ENCODE measurements around the gene MCM7. TPM values are rescaled to one million over a fixed set of nuclear protein-coding genes. Genes with fewer than 3 reads are reported as not detected.

Gene MCM7
- total RNA-seq, 2 experiments from 2014 or later = 456 to 476 TPM

DNA sequence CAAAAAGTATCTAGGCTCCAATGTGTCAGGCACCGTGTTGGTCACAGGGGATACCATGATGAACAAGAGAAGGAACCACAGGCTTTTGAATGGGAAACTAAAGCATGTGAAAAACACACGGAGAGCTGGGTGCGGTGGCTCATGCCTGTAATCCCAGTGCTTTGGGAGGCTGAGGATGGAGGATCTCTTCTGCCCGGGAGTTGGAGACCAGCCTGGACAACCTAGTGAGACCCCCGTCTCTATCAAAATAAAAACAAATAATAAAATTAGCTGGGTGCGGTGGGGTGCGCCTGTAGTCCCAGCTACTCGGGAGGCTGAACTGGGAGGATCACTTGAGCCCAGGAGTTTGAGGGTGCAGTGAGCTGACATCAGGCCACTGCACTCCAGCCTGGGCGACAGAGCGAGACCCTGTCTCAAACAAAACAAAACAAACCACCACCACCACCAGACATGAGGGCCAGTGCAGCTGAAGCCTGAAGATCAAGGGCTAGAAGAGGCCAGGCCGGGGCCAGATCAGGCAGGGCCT is 13.0 kb downstream of the MCM7 start:
- Mint-ChIP-seq H3K36me3 (ENCODE audit: low read depth) (peaks cover 26% of the 10 kb centered on the region), H3K27me3 (no peaks in the 10 kb centered on the region), H3K4me1 (ENCODE audit: low read depth) (peaks cover 25% of the 10 kb centered on the region), H3K4me3 (peak overlapping the region; percentile 95), H3K9me3 (no peaks in the 10 kb centered on the region), H3K27ac (peak overlapping the region; percentile 97)
- intact Hi-C loops (cut with micrococcal nuclease) = loop anchor here (10.0 kb wide), 1 partner anchor 173 kb away; the partner anchor contains the start of gene TRIM4
- ATAC-seq = peak; percentile 1
- no peak for DNase-seq
- POLR2A ChIA-PET = interaction anchor here (0.7 to 6.7 kb wide), 4 partner anchors 9 to 39 kb away, joined by 3 to 187 read pairs (median 6); partner anchors contain the start of genes AP4M1, MBLAC1 and MCM7
- CTCF ChIA-PET = interaction anchor here (1.0 kb wide), 1 partner anchor 42 kb away, joined by 3 read pairs; no protein-coding TSS in a partner anchor
- TF ChIP-seq, protein P1, sequence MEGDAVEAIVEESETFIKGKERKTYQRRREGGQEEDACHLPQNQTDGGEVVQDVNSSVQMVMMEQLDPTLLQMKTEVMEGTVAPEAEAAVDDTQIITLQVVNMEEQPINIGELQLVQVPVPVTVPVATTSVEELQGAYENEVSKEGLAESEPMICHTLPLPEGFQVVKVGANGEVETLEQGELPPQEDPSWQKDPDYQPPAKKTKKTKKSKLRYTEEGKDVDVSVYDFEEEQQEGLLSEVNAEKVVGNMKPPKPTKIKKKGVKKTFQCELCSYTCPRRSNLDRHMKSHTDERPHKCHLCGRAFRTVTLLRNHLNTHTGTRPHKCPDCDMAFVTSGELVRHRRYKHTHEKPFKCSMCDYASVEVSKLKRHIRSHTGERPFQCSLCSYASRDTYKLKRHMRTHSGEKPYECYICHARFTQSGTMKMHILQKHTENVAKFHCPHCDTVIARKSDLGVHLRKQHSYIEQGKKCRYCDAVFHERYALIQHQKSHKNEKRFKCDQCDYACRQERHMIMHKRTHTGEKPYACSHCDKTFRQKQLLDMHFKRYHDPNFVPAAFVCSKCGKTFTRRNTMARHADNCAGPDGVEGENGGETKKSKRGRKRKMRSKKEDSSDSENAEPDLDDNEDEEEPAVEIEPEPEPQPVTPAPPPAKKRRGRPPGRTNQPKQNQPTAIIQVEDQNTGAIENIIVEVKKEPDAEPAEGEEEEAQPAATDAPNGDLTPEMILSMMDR (IDR thresholded peaks at IDR 0.05) = no peak

DNA sequence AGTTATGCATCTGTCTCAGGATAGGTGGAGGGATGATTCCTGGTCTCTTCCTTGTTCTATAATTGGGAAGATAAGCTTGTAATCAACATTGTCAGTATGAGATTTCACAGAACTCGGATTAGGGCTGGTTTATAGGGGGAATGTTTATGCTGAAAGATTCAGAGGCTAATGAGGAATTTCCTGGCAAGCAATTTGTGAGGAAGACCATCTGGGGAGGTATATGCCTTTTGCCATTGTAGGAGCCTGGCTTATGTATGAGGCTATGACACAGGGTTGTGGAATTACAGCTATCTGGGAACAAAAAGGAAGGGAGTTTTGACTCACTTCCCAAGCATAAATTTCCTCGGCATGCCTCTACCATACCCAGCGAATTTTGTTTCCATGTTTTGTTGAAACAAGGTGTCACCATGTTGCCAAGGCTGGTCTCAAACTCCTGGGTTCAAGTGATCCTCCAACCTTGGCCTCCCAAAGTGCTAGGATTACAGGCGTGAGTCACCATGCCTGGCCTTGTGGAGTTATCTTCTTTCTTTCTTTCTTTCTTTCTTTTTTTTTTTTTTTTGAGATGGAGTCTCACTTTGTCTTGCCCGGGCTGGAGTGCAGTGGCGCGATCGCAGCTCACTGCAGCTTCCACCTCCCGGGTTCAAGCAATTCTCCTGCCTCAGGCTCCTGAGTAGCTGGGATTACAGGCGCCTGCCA is 14.0 kb downstream of the MCM7 start:
- ChIA-PET CTCF (no interaction called here), POLR2A (interaction anchor here (0.9 to 1.5 kb wide), 3 partner anchors 8 to 31 kb away, joined by 4 to 14 read pairs (median 6); partner anchors contain the start of genes AP4M1 and MCM7)
- H3K36me3 Mint-ChIP-seq (ENCODE audit: low read depth) = peaks cover 16% of the 10 kb centered on the region
- DNase-seq (no peak), ATAC-seq (no peak)
- H3K4me3 Mint-ChIP-seq = peak overlapping the region; percentile 17
- no peaks in the 10 kb centered on the region for H3K27me3 Mint-ChIP-seq
- H3K9me3 Mint-ChIP-seq = no peaks in the 10 kb centered on the region
- H3K4me1 Mint-ChIP-seq (ENCODE audit: low read depth) = peaks cover 27% of the 10 kb centered on the region
- TF ChIP-seq, protein P1 (IDR thresholded peaks at IDR 0.05) = no peak
- peak overlapping the region; percentile 6 for H3K27ac Mint-ChIP-seq
- intact Hi-C loops (cut with micrococcal nuclease) = loop anchor here (10.0 kb wide), 1 partner anchor 172 kb away; the partner anchor contains the start of gene TRIM4

DNA sequence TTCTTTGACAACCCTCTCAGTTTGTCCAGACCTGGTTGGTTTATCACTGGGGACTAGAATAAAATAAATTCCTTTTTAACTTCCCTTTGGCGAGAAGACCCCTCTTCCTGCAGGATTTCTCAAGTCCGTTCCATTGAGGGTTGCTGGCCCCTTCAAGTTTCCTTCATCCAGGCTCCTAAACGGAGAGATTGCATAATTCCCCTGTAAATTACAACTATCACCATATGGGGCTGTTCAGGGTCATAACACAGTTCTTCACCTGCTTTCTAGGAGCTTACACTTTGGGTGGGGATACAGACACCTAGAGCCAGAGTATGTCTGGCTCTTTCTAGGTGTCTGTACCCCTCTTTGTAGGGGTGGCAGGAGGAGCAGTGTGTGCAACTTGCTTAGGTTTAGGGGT is 15.7 kb downstream of the MCM7 start:
- Mint-ChIP-seq H3K27me3 (no peaks in the 10 kb centered on the region), H3K4me3 (no peak overlapping the region), H3K4me1 (ENCODE audit: low read depth) (peaks cover 22% of the 10 kb centered on the region), H3K9me3 (no peaks in the 10 kb centered on the region), H3K36me3 (ENCODE audit: low read depth) (peaks cover 7% of the 10 kb centered on the region), H3K27ac (no peak overlapping the region)
- TF ChIP-seq, protein P1 (IDR thresholded peaks at IDR 0.05) = no peak
- no peak for DNase-seq
- CTCF ChIA-PET = interaction anchor here (0.9 to 1.6 kb wide), 2 partner anchors 91 to 172 kb away, joined by 3 to 6 read pairs; no protein-coding TSS in a partner anchor
- no peak for ATAC-seq
- POLR2A ChIA-PET = interaction anchor here (2.5 kb wide), 1 partner anchor 15 kb away, joined by 19 read pairs; the partner anchor contains the start of genes AP4M1 and MCM7
- intact Hi-C loops (cut with micrococcal nuclease) = loop anchor here (10.0 kb wide), 1 partner anchor 171 kb away; the partner anchor contains the start of gene TRIM4

DNA sequence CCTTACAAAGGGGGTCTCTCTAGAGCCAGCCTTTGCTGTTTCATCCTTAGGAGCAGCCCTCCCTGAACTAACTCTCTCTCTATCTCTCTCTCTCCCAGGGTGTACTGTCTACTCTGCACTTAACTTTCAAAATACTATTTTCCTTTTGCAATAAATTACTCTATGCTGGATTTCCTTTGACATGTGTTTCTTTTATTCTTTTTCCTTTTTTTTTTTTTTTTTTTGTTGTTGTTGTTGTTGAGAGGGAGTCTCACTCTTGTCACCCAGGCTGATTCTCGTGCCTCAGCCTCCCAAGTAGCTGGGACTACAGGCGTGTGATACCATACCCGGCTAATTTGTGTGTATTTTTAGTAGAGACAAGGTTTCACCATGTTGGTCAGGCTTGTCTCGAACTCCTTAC is 18.2 kb downstream of the MCM7 start:
- Mint-ChIP-seq H3K27ac (peak overlapping the region; percentile 11), H3K4me1 (ENCODE audit: low read depth) (peaks cover 22% of the 10 kb centered on the region), H3K36me3 (ENCODE audit: low read depth) (peaks cover 13% of the 10 kb centered on the region), H3K27me3 (no peaks in the 10 kb centered on the region), H3K4me3 (peak overlapping the region; percentile 87), H3K9me3 (no peaks in the 10 kb centered on the region)
- TF ChIP-seq, protein P1 (IDR thresholded peaks at IDR 0.05) = no peak
- intact Hi-C loops (cut with micrococcal nuclease) = loop anchor here (5.0 to 10.0 kb wide), 2 partner anchors 91 to 168 kb away; partner anchors contain the start of gene TRIM4
- no peak for DNase-seq
- CTCF ChIA-PET = interaction anchor here (0.8 to 1.2 kb wide), 6 partner anchors 11 to 169 kb away, joined by 3 to 4 read pairs (median 3); partner anchors contain the start of genes TRIM4 and ZSCAN21
- POLR2A ChIA-PET = interaction anchor here (0.6 to 3.1 kb wide), 10 partner anchors 9 to 801 kb away, joined by 3 to 25 read pairs (median 5); partner anchors contain the start of gene MCM7
- peak; percentile 0 for ATAC-seq
